Measurements from ENCODE around the gene RHBDL1. TPM values are rescaled to one million over a fixed set of nuclear protein-coding genes. Genes with fewer than 3 reads are reported as not detected.
"Not testable (repeated sequence)": the region's sequence is repeated elsewhere in the genome, so short reads cannot be mapped to it uniquely, and the experiment has no call there.

The RHBDL1 gene
- total and polyA plus RNA-seq, 4 donors, result 0.91 to 5.4 (median 1.6) TPM

GRCh38 chr16:711548-712320 is 36.3 kb downstream of the RHBDL1 start:
- Histone ChIP-seq H3K27me3 (ENCODE audit: control insufficient read depth in 3 of 3, insufficient read depth in 3 of 3, low read length in 2 of 3) (peaks cover 3 to 34% (median 10%) of the 10 kb centered on the region in 3 donors), H3K4me1 (ENCODE audit: control insufficient read depth in 5 of 5, insufficient read depth in 5 of 5, low read length in 5 of 5) (peaks cover 0 to 13% (median 8%) of the 10 kb centered on the region in 5 donors), H3K36me3 (ENCODE audit: control insufficient read depth in 4 of 4, insufficient read depth in 4 of 4, low read length in 4 of 4) (no peaks in the 10 kb centered on the region), H3K9ac (ENCODE audit: insufficient read depth in 1 of 2, low read length in 2 of 2) (no peak overlapping the region), H3K4me3 (no peak overlapping the region), H3K27ac (ENCODE audit: low read depth in 1 of 2, low read length in 1 of 2) (no peak overlapping the region), H3K9me3 (ENCODE audit: control insufficient read depth in 4 of 4, insufficient read depth in 3 of 4, low read length in 3 of 4) (peaks cover 0 to 5% (median 0%) of the 10 kb centered on the region in 4 donors)
- DNase-seq (peak; percentile 55 to 79 (median 65)), ATAC-seq (ENCODE audit: insufficient read depth, low FRiP score) (peak; percentile 62)
- WGBS, 2 donors, result 11 to 15% methylated on average over 22 to 25 of the region's 25 CpGs
- peak; percentile 94 for TF ChIP-seq CTCF (IDR thresholded peaks at IDR 0.05; ENCODE audit: control extremely low read depth, extremely low read depth)

DNA sequence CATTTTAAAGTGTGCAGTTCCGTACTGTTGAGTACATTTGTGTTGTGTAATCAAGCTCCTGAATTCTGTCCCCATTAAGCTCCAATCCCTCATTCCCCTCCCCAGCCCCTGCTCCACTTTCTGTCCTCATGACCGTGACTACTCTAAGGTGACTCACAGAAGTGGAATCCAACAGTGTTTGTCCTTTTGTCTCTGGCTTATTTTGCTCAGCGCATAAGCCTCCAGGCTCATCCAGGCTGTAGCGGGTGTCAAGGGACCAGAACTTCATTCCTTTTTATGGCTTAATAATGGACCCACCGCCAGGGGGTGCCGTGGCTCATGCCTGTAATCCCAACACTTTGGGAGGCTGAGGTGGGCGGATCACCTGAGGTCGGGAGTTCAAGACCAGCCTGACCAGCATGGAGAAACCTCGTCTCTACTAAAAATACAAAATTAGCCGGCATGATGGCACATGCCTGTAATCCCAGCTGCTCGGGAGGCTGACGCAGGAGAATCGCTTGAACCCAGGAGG is 37.3 kb downstream of the RHBDL1 start:
- ATAC-seq (ENCODE audit: insufficient read depth, low FRiP score); H3K27ac ChIP-seq (ENCODE audit: low read depth in 1 of 2, low read length in 1 of 2); H3K9me3 ChIP-seq (ENCODE audit: control insufficient read depth in 4 of 4, insufficient read depth in 3 of 4, low read length in 3 of 4); H3K9ac ChIP-seq (ENCODE audit: insufficient read depth in 1 of 2, low read length in 2 of 2); DNase-seq; H3K4me3 ChIP-seq; H3K36me3 ChIP-seq (ENCODE audit: control insufficient read depth in 4 of 4, insufficient read depth in 4 of 4, low read length in 4 of 4): not testable (repeated sequence)
- Histone ChIP-seq H3K4me1 (ENCODE audit: control insufficient read depth in 5 of 5, insufficient read depth in 5 of 5, low read length in 5 of 5) (peaks cover 0 to 14% (median 8%) of the 10 kb centered on the region in 5 donors), H3K27me3 (ENCODE audit: control insufficient read depth in 3 of 3, insufficient read depth in 3 of 3, low read length in 2 of 3) (peaks cover 2 to 24% (median 3%) of the 10 kb centered on the region in 3 donors)
- WGBS, 2 donors, result 51 to 56% methylated on average over 13 of the region's 13 CpGs

- no peak overlapping the region for H3K27ac ChIP-seq (ENCODE audit: low read depth in 1 of 2, low read length in 1 of 2)
- H3K4me3 ChIP-seq, result no peak overlapping the region
- no peak overlapping the region for H3K9ac ChIP-seq (ENCODE audit: insufficient read depth in 1 of 2, low read length in 2 of 2)
- 64 to 68% methylated on average over 9 to 11 of the region's 11 CpGs for WGBS, 2 donors
- DNase-seq (no peak), ATAC-seq (ENCODE audit: insufficient read depth, low FRiP score) (no peak)
- H3K9me3 ChIP-seq (ENCODE audit: control insufficient read depth in 4 of 4, insufficient read depth in 3 of 4, low read length in 3 of 4), result no peaks in the 10 kb centered on the region
- TF ChIP-seq CTCF (IDR thresholded peaks at IDR 0.05; ENCODE audit: control extremely low read depth, extremely low read depth), result no peak
- H3K27me3 ChIP-seq (ENCODE audit: control insufficient read depth in 3 of 3, insufficient read depth in 3 of 3, low read length in 2 of 3), result peaks cover 0 to 12% (median 3%) of the 10 kb centered on the region in 3 donors
- H3K4me1 ChIP-seq (ENCODE audit: control insufficient read depth in 5 of 5, insufficient read depth in 5 of 5, low read length in 5 of 5), result peaks cover 0 to 14% (median 8%) of the 10 kb centered on the region in 5 donors
- no peaks in the 10 kb centered on the region for H3K36me3 ChIP-seq (ENCODE audit: control insufficient read depth in 4 of 4, insufficient read depth in 4 of 4, low read length in 4 of 4)
Observed at GRCh38 chr16:714079-714478, 38.6 kb downstream of the RHBDL1 start.

Measured in lung (tissue), 12 donors.